ENCODE data around the gene ME1.

DNA sequence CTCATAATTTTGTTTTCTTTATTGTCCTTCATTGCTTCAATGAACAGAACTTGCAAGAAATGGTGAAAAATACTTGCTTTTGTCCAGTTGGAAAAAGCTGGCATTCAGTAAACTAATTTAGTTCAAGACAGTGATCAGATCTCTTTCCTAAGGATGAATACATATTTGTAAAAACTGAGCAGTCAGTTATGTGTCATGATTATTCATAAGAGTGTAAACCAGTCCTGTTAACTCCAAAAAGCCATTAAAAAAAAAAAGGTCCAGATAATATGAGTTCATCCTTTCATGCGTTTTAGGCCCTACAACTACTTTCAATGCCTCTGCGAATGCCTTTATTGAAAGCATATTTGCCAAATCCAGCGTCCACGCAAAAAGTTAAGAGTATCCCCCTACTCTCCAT lies 238.4 kb downstream of the ME1 start:
- TF ChIP-seq EZH2 (IDR thresholded peaks at IDR 0.05; ENCODE audit: borderline replicate concordance, low read depth, low read length, severe bottlenecking): no peak
- TF ChIP-seq, protein P1, sequence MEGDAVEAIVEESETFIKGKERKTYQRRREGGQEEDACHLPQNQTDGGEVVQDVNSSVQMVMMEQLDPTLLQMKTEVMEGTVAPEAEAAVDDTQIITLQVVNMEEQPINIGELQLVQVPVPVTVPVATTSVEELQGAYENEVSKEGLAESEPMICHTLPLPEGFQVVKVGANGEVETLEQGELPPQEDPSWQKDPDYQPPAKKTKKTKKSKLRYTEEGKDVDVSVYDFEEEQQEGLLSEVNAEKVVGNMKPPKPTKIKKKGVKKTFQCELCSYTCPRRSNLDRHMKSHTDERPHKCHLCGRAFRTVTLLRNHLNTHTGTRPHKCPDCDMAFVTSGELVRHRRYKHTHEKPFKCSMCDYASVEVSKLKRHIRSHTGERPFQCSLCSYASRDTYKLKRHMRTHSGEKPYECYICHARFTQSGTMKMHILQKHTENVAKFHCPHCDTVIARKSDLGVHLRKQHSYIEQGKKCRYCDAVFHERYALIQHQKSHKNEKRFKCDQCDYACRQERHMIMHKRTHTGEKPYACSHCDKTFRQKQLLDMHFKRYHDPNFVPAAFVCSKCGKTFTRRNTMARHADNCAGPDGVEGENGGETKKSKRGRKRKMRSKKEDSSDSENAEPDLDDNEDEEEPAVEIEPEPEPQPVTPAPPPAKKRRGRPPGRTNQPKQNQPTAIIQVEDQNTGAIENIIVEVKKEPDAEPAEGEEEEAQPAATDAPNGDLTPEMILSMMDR (IDR thresholded peaks at IDR 0.05; ENCODE audit: borderline replicate concordance, extremely low read depth, low read length, poor library complexity, severe bottlenecking): no peak
